Stimulated activated CD4-positive, alpha-beta T cell treated with anti-CD3 and anti-CD28 coated beads, Interleukin-15, amount 100 ng/mL, for 1 hour (primary cell): Measurements from ENCODE around the gene DNAH17.

Experiments
- DNase-seq, 2 donors: peaks; one replicate each; pipeline ENCODE4 v3.0.0-alpha.2; 2020; ENCODE audit warnings: low read depth in 1 of 2, low spot score in 1 of 2

DNAH17 gene

GRCh38 chr17:78577296-78577695 lies at the start of gene DNAH17:
TSS of gene DNAH17 (minus strand) at chr17:78577396. CDS start at chr17:78575057, 2,339 bp downstream.
- DNase-seq = no peak

GRCh38 chr17:78624324-78625151 lies 47.3 kb upstream of the DNAH17 start:
- no peak for DNase-seq

GRCh38 chr17:78623541-78623940 lies 46.3 kb upstream of the DNAH17 start:
- DNase-seq = no peak

- no peak for DNase-seq
Observed at GRCh38 chr17:78622491-78623265, 45.5 kb upstream of the DNAH17 start.

- DNase-seq = no peak
Observed at GRCh38 chr17:78621720-78622490, 44.7 kb upstream of the DNAH17 start.

- DNase-seq = no peak
Observed at GRCh38 chr17:78620099-78620498, 42.9 kb upstream of the DNAH17 start.

GRCh38 chr17:78619334-78619733 lies 42.1 kb upstream of the DNAH17 start:
- no peak for DNase-seq

GRCh38 chr17:78618264-78619066 lies 41.3 kb upstream of the DNAH17 start:
- no peak for DNase-seq

- no peak for DNase-seq
Observed at GRCh38 chr17:78617511-78618061, 40.4 kb upstream of the DNAH17 start.

- DNase-seq = no peak
Observed at GRCh38 chr17:78616946-78617345, 39.8 kb upstream of the DNAH17 start.

- DNase-seq = no peak
Observed at GRCh38 chr17:78615631-78616030, 38.4 kb upstream of the DNAH17 start.

- DNase-seq = no peak
Observed at GRCh38 chr17:78613416-78613815, 36.2 kb upstream of the DNAH17 start.

- DNase-seq = no peak
Observed at GRCh38 chr17:78611607-78612006, 34.4 kb upstream of the DNAH17 start.

- DNase-seq = no peak
Observed at GRCh38 chr17:78610951-78611511, 33.8 kb upstream of the DNAH17 start.

GRCh38 chr17:78609191-78609641 lies 32.0 kb upstream of the DNAH17 start:
- DNase-seq = no peak

GRCh38 chr17:78608804-78609186 lies 31.6 kb upstream of the DNAH17 start:
- DNase-seq = no peak

GRCh38 chr17:78608122-78608803 lies 31.1 kb upstream of the DNAH17 start:
- no peak for DNase-seq

GRCh38 chr17:78607038-78607437 lies 29.8 kb upstream of the DNAH17 start:
- no peak for DNase-seq

GRCh38 chr17:78605886-78606285 lies 28.7 kb upstream of the DNAH17 start:
- no peak for DNase-seq
